GM18526 (cell line): Measurements from ENCODE around the gene TMIE.

Source experiments
- POLR2A ChIP-seq: IDR thresholded peaks from 3 replicates; pipeline ENCODE4 v1.6.1; 2011; ENCODE audit not compliant: insufficient read length; ENCODE audit errors: extremely low read depth

Gene TMIE

GRCh38 chr3:46701181-46701939 is at the start of gene TMIE:
TMIE (plus strand) TSS chr3:46701392; CDS start chr3:46701488, 96 bp downstream.
- no peak for TF ChIP-seq POLR2A

- no peak for TF ChIP-seq POLR2A
Measured at GRCh38 chr3:46655271-46655670, 45.9 kb upstream of the TMIE start.

- no peak for TF ChIP-seq POLR2A
Measured at GRCh38 chr3:46656778-46657556, 44.2 kb upstream of the TMIE start.

GRCh38 chr3:46659285-46659684 is 41.9 kb upstream of the TMIE start:
- no peak for TF ChIP-seq POLR2A

- no peak for TF ChIP-seq POLR2A
Measured at GRCh38 chr3:46660003-46660402, 41.2 kb upstream of the TMIE start.

- no peak for TF ChIP-seq POLR2A
Measured at GRCh38 chr3:46660543-46661523, 40.4 kb upstream of the TMIE start.

- TF ChIP-seq POLR2A: no peak
Measured at GRCh38 chr3:46661776-46662766, 39.1 kb upstream of the TMIE start.

- no peak for TF ChIP-seq POLR2A
Measured at GRCh38 chr3:46662771-46663551, 38.2 kb upstream of the TMIE start.

GRCh38 chr3:46663591-46664135 is 37.5 kb upstream of the TMIE start:
- TF ChIP-seq POLR2A: no peak

GRCh38 chr3:46664188-46664970 is 36.8 kb upstream of the TMIE start:
- no peak for TF ChIP-seq POLR2A

GRCh38 chr3:46664971-46665762 is 36.0 kb upstream of the TMIE start:
- no peak for TF ChIP-seq POLR2A
